IMR-90 (cell line): ENCODE measurements around the gene TEX13D. TPM values are rescaled to one million over a fixed set of nuclear protein-coding genes. Genes with fewer than 3 reads are reported as not detected.

Experiments
- ATAC-seq: fragments of 200-7000 bp; cut with Tn5 transposase; 2 replicates; pipeline ENCODE4 v1.9.1; 2020; ENCODE audit warnings: low read depth, mild to moderate bottlenecking, moderate library complexity
- Bru-seq: library from RNA; stranded (reverse); fragments of 400-500 nt; gene quantifications from one replicate; lab custom pipeline; 2021; lab: Mats Ljungman, UMichigan
- BruChase-seq, 2 experiments: library from RNA; stranded (reverse); fragments of 400-500 nt; gene quantifications; one replicate each; lab custom pipeline; 2021; lab: Mats Ljungman, UMichigan
- BruUV-seq: library from RNA; stranded (reverse); fragments of 400-500 nt; replicated peaks from 2 replicates; lab custom pipeline; 2021; lab: Mats Ljungman, UMichigan
- CTCF ChIA-PET: fragments of 300-600 bp; formaldehyde crosslinking; extraction: SDS; loops from one replicate; lab custom pipeline; 2021; ENCODE audit warnings: antibody characterized with exemption; lab: Yijun Ruan, JAX
- POLR2A ChIA-PET: fragments of 300-600 bp; sonication (Branson Sonifier 250); formaldehyde crosslinking; loops from one replicate; lab custom pipeline; 2022; ENCODE audit warnings: antibody characterized with exemption; ENCODE audit not compliant: unreplicated experiment; lab: Charles Lee
- DNase-seq: peaks from one replicate; pipeline ENCODE4 v3.0.0; 2013
- H2AFZ ChIP-seq: replicated peaks from 2 replicates; pipeline ENCODE3; 2013; ENCODE audit warnings: low read length, mild to moderate bottlenecking; ENCODE audit not compliant: poor library complexity
- H2AK5ac ChIP-seq: 2 replicates; pipeline ENCODE4 v1.6.1; 2013; ENCODE audit warnings: low read depth, low read length, inconsistent platforms
- H2AK9ac ChIP-seq: replicated peaks from 2 replicates; pipeline ENCODE3; 2013; ENCODE audit warnings: mild to moderate bottlenecking, low read depth, low read length, moderate library complexity; ENCODE audit not compliant: poor library complexity
- H2BK120ac ChIP-seq: 2 replicates; pipeline ENCODE4 v1.6.1; 2013; ENCODE audit warnings: low read depth, low read length, inconsistent platforms
- H2BK15ac ChIP-seq: 3 replicates; pipeline ENCODE4 v1.6.1; 2013; ENCODE audit warnings: low read depth, low read length, inconsistent platforms
- H2BK20ac ChIP-seq: 2 replicates; pipeline ENCODE4 v1.6.1; 2013; ENCODE audit warnings: low read depth, mild to moderate bottlenecking, inconsistent platforms, low read length, moderate library complexity
- H2BK5ac ChIP-seq: 2 replicates; pipeline ENCODE4 v1.6.1; 2013; ENCODE audit warnings: mild to moderate bottlenecking, low read depth, low read length, inconsistent platforms; ENCODE audit not compliant: poor library complexity, severe bottlenecking
- H3K14ac ChIP-seq: replicated peaks from 2 replicates; pipeline ENCODE4 v1.6.1; 2013; ENCODE audit warnings: low read depth, low read length, inconsistent platforms
- H3K18ac ChIP-seq: 2 replicates; pipeline ENCODE4 v1.6.1; 2013; ENCODE audit warnings: low read depth, low read length, control low read depth
- H3K23ac ChIP-seq: 2 replicates; pipeline ENCODE4 v1.6.1; 2013; ENCODE audit warnings: low read depth, low read length, inconsistent platforms
- H3K27ac ChIP-seq: 2 replicates; pipeline ENCODE4 v1.5.1; 2013; ENCODE audit warnings: mild to moderate bottlenecking, control low read depth, low read length; ENCODE audit not compliant: insufficient read depth
- H3K27me3 ChIP-seq: 2 replicates; pipeline ENCODE4 v1.6.1; 2013; ENCODE audit warnings: low read length; ENCODE audit not compliant: control insufficient read depth, insufficient read depth
- H3K36me3 ChIP-seq: 2 replicates; pipeline ENCODE4 v1.6.1; 2013; ENCODE audit warnings: low read length, mixed read lengths; ENCODE audit not compliant: control insufficient read depth, insufficient read depth
- H3K4ac ChIP-seq: 2 replicates; pipeline ENCODE4 v1.6.1; 2013; ENCODE audit warnings: low read depth, low read length, inconsistent platforms
- H3K4me1 ChIP-seq: 2 replicates; pipeline ENCODE4 v1.6.1; 2013; ENCODE audit warnings: low read length, mixed read lengths; ENCODE audit not compliant: control insufficient read depth, insufficient read depth
- H3K4me2 ChIP-seq: 2 replicates; pipeline ENCODE4 v1.6.1; 2013; ENCODE audit warnings: low read depth, mild to moderate bottlenecking, control low read depth, low read length, moderate library complexity
- H3K4me3 ChIP-seq: 2 replicates; pipeline ENCODE4 v1.5.1; 2013; ENCODE audit warnings: low read depth, mild to moderate bottlenecking, control low read depth, low read length, moderate library complexity; ENCODE audit not compliant: insufficient read depth
- H3K56ac ChIP-seq: 2 replicates; pipeline ENCODE4 v1.6.1; 2013; ENCODE audit warnings: low read length, inconsistent platforms; ENCODE audit not compliant: insufficient read depth; ENCODE audit errors: extremely low read depth
- H3K79me1 ChIP-seq, 2 experiments: 2 replicates each; pipeline ENCODE4 v1.6.1; 2013; ENCODE audit warnings: low read length in 2 of 2, inconsistent platforms in 1 of 2, low read depth in 1 of 2
- H3K9ac ChIP-seq: 2 replicates; pipeline ENCODE4 v1.6.1; 2013; ENCODE audit warnings: low read depth, low read length, control low read depth
- H3K9me1 ChIP-seq: 2 replicates; pipeline ENCODE4 v1.6.1; 2013; ENCODE audit warnings: low read length, inconsistent platforms; ENCODE audit not compliant: insufficient read depth
- H3K9me3 ChIP-seq: 2 replicates; pipeline ENCODE4 v1.6.1; 2013; ENCODE audit warnings: low read length; ENCODE audit not compliant: control insufficient read depth, insufficient read depth
- H4K20me1 ChIP-seq: 2 replicates; pipeline ENCODE4 v1.6.1; 2013; ENCODE audit warnings: low read length, inconsistent platforms; ENCODE audit not compliant: insufficient read depth
- H4K5ac ChIP-seq: 2 replicates; pipeline ENCODE4 v1.6.1; 2013; ENCODE audit warnings: mild to moderate bottlenecking, low read depth, low read length, control low read depth
- H4K8ac ChIP-seq, 2 experiments: 2 replicates each; pipeline ENCODE4 v1.6.1; 2013; ENCODE audit warnings: low read depth in 2 of 2, low read length in 2 of 2, control low read depth in 1 of 2, inconsistent platforms in 1 of 2
- H4K91ac ChIP-seq: 2 replicates; pipeline ENCODE4 v1.6.1; 2013; ENCODE audit warnings: low read depth, low read length, inconsistent platforms; ENCODE audit not compliant: insufficient read depth
- BHLHE40 ChIP-seq: fragments of 150-350 bp; IDR thresholded peaks from 2 replicates; pipeline ENCODE4 v1.6.1; 2016; ENCODE audit warnings: mild to moderate bottlenecking, low read depth, low read length
- CEBPB ChIP-seq: IDR thresholded peaks from 2 replicates; pipeline ENCODE4 v1.6.1; 2012; ENCODE audit warnings: low read depth, low read length, improper control_type of control experiment
- CTCF ChIP-seq: conservative IDR thresholded peaks from 2 replicates; pipeline ENCODE4 v1.5.1; 2012; ENCODE audit warnings: mild to moderate bottlenecking, low read depth, low read length, improper control_type of control experiment
- MAZ ChIP-seq: IDR thresholded peaks from 2 replicates; pipeline ENCODE4 v1.6.1; 2012; ENCODE audit warnings: low read depth, mild to moderate bottlenecking, low read length, improper control_type of control experiment, moderate library complexity, borderline replicate concordance
- MXI1 ChIP-seq: IDR thresholded peaks from 2 replicates; pipeline ENCODE4 v1.6.1; 2012; ENCODE audit warnings: low read depth, mild to moderate bottlenecking, low read length, moderate library complexity, borderline replicate concordance
- NFE2L2 ChIP-seq: fragments of 150-350 bp; IDR thresholded peaks from 2 replicates; pipeline ENCODE4 v1.6.1; 2016; ENCODE audit warnings: low read depth, mild to moderate bottlenecking, low read length
- RAD21 ChIP-seq: IDR thresholded peaks from 2 replicates; pipeline ENCODE4 v1.6.1; 2012; ENCODE audit warnings: low read length, improper control_type of control experiment
- RCOR1 ChIP-seq: IDR thresholded peaks from 2 replicates; pipeline ENCODE4 v1.6.1; 2012; ENCODE audit warnings: mild to moderate bottlenecking, low read length, improper control_type of control experiment; ENCODE audit not compliant: insufficient replicate concordance
- RFX5 ChIP-seq: IDR thresholded peaks from 2 replicates; pipeline ENCODE4 v1.8.0; 2012; ENCODE audit warnings: low read depth, mild to moderate bottlenecking, low read length, moderate library complexity
- SMC3 ChIP-seq: fragments of 150-350 bp; IDR thresholded peaks from 2 replicates; pipeline ENCODE4 v1.6.1; 2016; ENCODE audit warnings: low read depth, mild to moderate bottlenecking, antibody characterized with exemption, low read length, moderate library complexity
- USF2 ChIP-seq: fragments of 150-350 bp; IDR thresholded peaks from 2 replicates; pipeline ENCODE4 v1.6.1; 2017; ENCODE audit warnings: mild to moderate bottlenecking, antibody characterized with exemption, low read length, low read depth
- WGBS, 2 experiments: methylation state at CpG; one replicate each; pipeline versions ENCODE4 v1.1.5 to v1.1.7; 2013; ENCODE audit warnings: missing lambda C conversion rate in 2 of 2; ENCODE audit not compliant: insufficient read length in 1 of 2; ENCODE audit errors: extremely low coverage in 2 of 2; 5-methylcytosine and 5-hydroxymethylcytosine counted together
- dilution Hi-C: fragments of 300-500 bp; cut with HindIII; formaldehyde crosslinking; loops from one replicate; pipeline ENCODE4 v1.14.3; 2018; ENCODE audit warnings: low sequenced_read_pairs; ENCODE audit not compliant: unreplicated experiment
- in situ Hi-C: fragments of 300-500 bp; cut with MboI; formaldehyde crosslinking; loops from 3 replicates; pipeline ENCODE4 v1.14.3; 2019; ENCODE audit warnings: low sequenced_read_pairs, inconsistent platforms, mixed read lengths
- intact Hi-C: fragments of 100-400 bp; cut with micrococcal nuclease; formaldehyde crosslinking; loops from 2 replicates; pipeline ENCODE4 v1.10.0; 2022
- long read RNA-seq: library from polyadenylated mRNA; unstranded; transcript quantifications from one replicate; pipeline ENCODE4 v2.0.0, GENCODE V29; 2021; ENCODE audit not compliant: unreplicated experiment
- polyA plus RNA-seq, 3 experiments: library from polyadenylated mRNA; depleted of rRNA; stranded (reverse); fragments of >200 nt; gene quantifications; 2 replicates each; pipeline ENCODE4 v1.2.3, GENCODE V29; 2012; ENCODE audit warnings: low replicate concordance in 1 of 3
- total RNA-seq: library from RNA; depleted of rRNA; stranded (reverse); fragments of >200 nt; gene quantifications from 2 replicates; pipeline ENCODE4 v1.2.3, GENCODE V29; 2012; rRNA removed
- TF ChIP-seq, protein P1 (sequence below): fragments of 150-350 bp; IDR thresholded peaks from 2 replicates; pipeline ENCODE4 v1.6.1; 2016; ENCODE audit warnings: low read depth, mild to moderate bottlenecking, low read length, moderate library complexity, borderline replicate concordance

Gene TEX13D
- not detected in 2 replicates for total RNA-seq
- not detected in 2 replicates for polyA plus RNA-seq (2012; rRNA removed)
- not detected in 2 replicates for polyA plus RNA-seq (2012; cell fraction: cytosol; rRNA removed)
- polyA plus RNA-seq (2012; cell fraction: nucleus; rRNA removed; ENCODE audit: low replicate concordance), result not detected in 2 replicates
- Bru-seq, nascent RNA, result not detected
- not detected for BruChase-seq, experiment 1, labeled RNA remaining after a 6-hour chase
- not detected for BruChase-seq, experiment 2, labeled RNA remaining after a 2-hour chase
- long read RNA-seq, result 0 reads

DNA sequence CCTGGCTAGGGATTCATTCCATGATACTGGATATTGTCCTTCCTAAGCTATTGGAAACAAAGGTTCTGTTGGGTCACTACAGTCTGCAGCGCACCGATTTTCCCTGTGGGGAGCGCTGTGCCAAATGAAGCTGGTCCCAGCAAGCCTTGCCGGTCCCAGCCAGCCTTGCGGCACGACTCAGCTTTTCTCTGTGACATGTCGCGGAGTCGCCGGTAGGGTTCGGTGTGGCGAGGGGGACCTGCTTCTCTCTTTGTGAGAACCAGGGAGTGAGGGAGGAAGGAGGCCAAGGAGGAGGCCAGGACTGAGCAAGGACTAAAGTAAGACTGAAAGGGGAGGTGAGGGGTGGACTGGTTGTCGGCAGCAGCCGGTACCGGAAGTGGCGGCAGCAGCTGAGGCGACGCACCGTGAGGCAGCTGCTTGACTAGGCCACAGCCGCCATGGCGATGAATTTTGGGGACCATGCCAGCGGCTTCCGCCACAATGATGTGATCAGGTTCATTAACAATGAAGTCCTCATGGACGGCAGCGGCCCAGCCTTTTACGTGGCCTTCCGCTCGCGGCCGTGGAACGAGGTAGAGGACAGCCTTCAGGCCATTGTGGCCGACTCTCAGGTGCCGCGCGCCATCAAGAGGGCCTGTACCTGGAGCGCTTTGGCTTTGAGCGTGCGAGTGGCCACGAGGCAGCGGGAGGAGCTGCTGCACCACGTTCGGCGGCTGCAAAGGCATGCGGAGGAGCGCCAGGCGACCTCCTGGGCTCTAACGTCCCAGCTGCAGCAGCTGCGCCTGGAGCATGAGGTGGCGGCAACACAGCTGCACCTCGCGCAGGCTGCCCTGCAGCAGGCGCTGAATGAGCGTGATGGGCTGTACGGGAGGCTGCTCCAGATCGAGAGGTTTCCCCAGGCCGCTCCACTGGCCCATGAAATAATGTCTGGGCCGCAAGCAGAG is at the start of gene TEX13D:
Gene TEX13D, plus strand, starts transcription at position 180 of the 944 bp plus-strand sequence. Its CDS starts 258 bp downstream, at position 438.
- Histone ChIP-seq H2BK15ac (no peak within 1 kb of the TSS), H3K9ac (no peak within 1 kb of the TSS), H3K4me3 (no peak within 1 kb of the TSS), H3K27me3 (no peaks in the 10 kb centered on the region), H3K27ac (no peak within 1 kb of the TSS), H4K91ac (no peak within 1 kb of the TSS), H3K23ac (no peak within 1 kb of the TSS), H3K4me1 (no peaks in the 10 kb centered on the region), H3K79me1 (no peaks in the 10 kb centered on the region), H4K5ac (no peak within 1 kb of the TSS), H3K9me3 (no peaks in the 10 kb centered on the region), H3K4ac (no peak within 1 kb of the TSS), H4K20me1 (no peaks in the 10 kb centered on the region), H3K36me3 (no peaks in the 10 kb centered on the region), H2AK5ac (no peak within 1 kb of the TSS), H3K18ac (no peak within 1 kb of the TSS), H2BK5ac (no peak within 1 kb of the TSS), H4K8ac (no peak within 1 kb of the TSS), H2BK120ac (no peak within 1 kb of the TSS), H3K14ac (no peak within 1 kb of the TSS), H2AFZ (no peak within 1 kb of the TSS), H3K56ac (no peak within 1 kb of the TSS), H3K4me2 (no peak within 1 kb of the TSS), H3K9me1 (no peaks in the 10 kb centered on the region), H2BK20ac (no peak within 1 kb of the TSS), H2AK9ac (no peak within 1 kb of the TSS)
- DNase-seq (no peak), ATAC-seq (no peak)
- intact Hi-C loops (no loop called here), in situ Hi-C loops (no loop called here), dilution Hi-C loops (no loop called here)
- CTCF ChIA-PET, result interaction anchor here (0.7 kb wide), 1 partner anchor 214 kb away, joined by 3 read pairs; no protein-coding TSS in a partner anchor
- no TSS peak for BruUV-seq
- 87% methylated on average over 34 of the region's 57 CpGs; no CpG with 5 or more reads in 1 of the 2 experiments for WGBS, 2 experiments
- POLR2A ChIA-PET, result no interaction called here
- no peak for TF ChIP-seq MXI1
- no peak for TF ChIP-seq CEBPB
- no peak for TF ChIP-seq RCOR1
- TF ChIP-seq RFX5, result no peak
- TF ChIP-seq SMC3, result no peak
- no peak for TF ChIP-seq USF2
- TF ChIP-seq BHLHE40, result no peak
- TF ChIP-seq, protein P1, sequence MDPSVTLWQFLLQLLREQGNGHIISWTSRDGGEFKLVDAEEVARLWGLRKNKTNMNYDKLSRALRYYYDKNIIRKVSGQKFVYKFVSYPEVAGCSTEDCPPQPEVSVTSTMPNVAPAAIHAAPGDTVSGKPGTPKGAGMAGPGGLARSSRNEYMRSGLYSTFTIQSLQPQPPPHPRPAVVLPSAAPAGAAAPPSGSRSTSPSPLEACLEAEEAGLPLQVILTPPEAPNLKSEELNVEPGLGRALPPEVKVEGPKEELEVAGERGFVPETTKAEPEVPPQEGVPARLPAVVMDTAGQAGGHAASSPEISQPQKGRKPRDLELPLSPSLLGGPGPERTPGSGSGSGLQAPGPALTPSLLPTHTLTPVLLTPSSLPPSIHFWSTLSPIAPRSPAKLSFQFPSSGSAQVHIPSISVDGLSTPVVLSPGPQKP, result no peak
- TF ChIP-seq CTCF, result no peak
- TF ChIP-seq RAD21, result no peak
- TF ChIP-seq NFE2L2, result no peak
- no peak for TF ChIP-seq MAZ
